ENCODE results near the gene SETBP1. TPM values are rescaled to one million over a fixed set of nuclear protein-coding genes. Genes with fewer than 3 reads are reported as not detected.

SETBP1 gene
- total RNA-seq, 1 experiment from 2014 or later = 0.23 TPM

- CTCF ChIA-PET = no interaction called here
- H3K27ac ChIP-seq (ENCODE audit: low read length) = no peak overlapping the region
- BruUV-seq (replicated peaks) = no TSS peak
- in situ Hi-C loops (cut with HindIII; ENCODE audit: low pct_unique_long_range_greater_than_20kb, low sequenced_read_pairs) = no loop called here
- ATAC-seq (no peak), DNase-seq (ENCODE audit: low read depth, low spot score) (no peak)
- intact Hi-C loops (cut with micrococcal nuclease; ENCODE audit: unreplicated experiment) = no loop called here
- TF ChIP-seq REST (IDR thresholded peaks at IDR 0.05; ENCODE audit: insufficient read depth in 1 of 2, low read depth in 2 of 2, low read length in 1 of 2) (no peak), POLR2AphosphoS5 (IDR thresholded peaks at IDR 0.05; ENCODE audit: low read depth, low read length) (no peak), TCF7L2 (IDR thresholded peaks at IDR 0.05; ENCODE audit: low read depth, low read length) (no peak), CTCF (IDR thresholded peaks at IDR 0.05) (no peak), SIN3A (IDR thresholded peaks at IDR 0.05; ENCODE audit: borderline replicate concordance, insufficient read depth, low read depth, low read length) (no peak)
- no peak overlapping the region for H3K4me3 ChIP-seq (ENCODE audit: low read depth in 2 of 2, low read length in 2 of 2)
- no peaks in the 10 kb centered on the region for H3K36me3 ChIP-seq (ENCODE audit: control insufficient read depth, insufficient read depth, low read length)
- H3K27me3 ChIP-seq (ENCODE audit: control insufficient read depth, insufficient read depth, low read length) = no peaks in the 10 kb centered on the region
- H3K9me3 ChIP-seq (ENCODE audit: control insufficient read depth, insufficient read depth, low read depth, low read length) = no peaks in the 10 kb centered on the region
- no peaks in the 10 kb centered on the region for H3K4me1 ChIP-seq (ENCODE audit: control insufficient read depth, insufficient read depth, low read length)
- POLR2A ChIA-PET = no interaction called here
Observed at GRCh38 chr18:44828080-44828479, 147.4 kb downstream of the SETBP1 start.

- Histone ChIP-seq H3K4me1 (ENCODE audit: control insufficient read depth, insufficient read depth, low read length) (no peaks in the 10 kb centered on the region), H3K27me3 (ENCODE audit: control insufficient read depth, insufficient read depth, low read length) (no peaks in the 10 kb centered on the region), H3K4me3 (ENCODE audit: low read depth in 2 of 2, low read length in 2 of 2) (no peak overlapping the region), H3K9me3 (ENCODE audit: control insufficient read depth, insufficient read depth, low read depth, low read length) (no peaks in the 10 kb centered on the region), H3K36me3 (ENCODE audit: control insufficient read depth, insufficient read depth, low read length) (no peaks in the 10 kb centered on the region), H3K27ac (ENCODE audit: low read length) (no peak overlapping the region)
- POLR2A ChIA-PET = no interaction called here
- DNase-seq (ENCODE audit: low read depth, low spot score) (no peak), ATAC-seq (no peak)
- intact Hi-C loops (cut with micrococcal nuclease; ENCODE audit: unreplicated experiment) = no loop called here
- no TSS peak for BruUV-seq (replicated peaks)
- in situ Hi-C loops (cut with HindIII; ENCODE audit: low pct_unique_long_range_greater_than_20kb, low sequenced_read_pairs) = no loop called here
- TF ChIP-seq CTCF (IDR thresholded peaks at IDR 0.05) = no peak
- TF ChIP-seq TCF7L2 (IDR thresholded peaks at IDR 0.05; ENCODE audit: low read depth, low read length) = no peak
- TF ChIP-seq POLR2AphosphoS5 (IDR thresholded peaks at IDR 0.05; ENCODE audit: low read depth, low read length) = no peak
- no peak for TF ChIP-seq SIN3A (IDR thresholded peaks at IDR 0.05; ENCODE audit: borderline replicate concordance, insufficient read depth, low read depth, low read length)
- TF ChIP-seq REST (IDR thresholded peaks at IDR 0.05; ENCODE audit: insufficient read depth in 1 of 2, low read depth in 2 of 2, low read length in 1 of 2) = no peak
- CTCF ChIA-PET = no interaction called here
Observed at GRCh38 chr18:44830581-44830980, 149.9 kb downstream of the SETBP1 start.
